CD4-positive, alpha-beta T cell treated with Interleukin-10 for 1 hour (primary cell): Measurements from ENCODE around the gene CFAP97D1.

Source experiments
- DNase-seq: peaks from one replicate; pipeline ENCODE4 v3.0.0-alpha.2; 2020

The CFAP97D1 gene

DNA sequence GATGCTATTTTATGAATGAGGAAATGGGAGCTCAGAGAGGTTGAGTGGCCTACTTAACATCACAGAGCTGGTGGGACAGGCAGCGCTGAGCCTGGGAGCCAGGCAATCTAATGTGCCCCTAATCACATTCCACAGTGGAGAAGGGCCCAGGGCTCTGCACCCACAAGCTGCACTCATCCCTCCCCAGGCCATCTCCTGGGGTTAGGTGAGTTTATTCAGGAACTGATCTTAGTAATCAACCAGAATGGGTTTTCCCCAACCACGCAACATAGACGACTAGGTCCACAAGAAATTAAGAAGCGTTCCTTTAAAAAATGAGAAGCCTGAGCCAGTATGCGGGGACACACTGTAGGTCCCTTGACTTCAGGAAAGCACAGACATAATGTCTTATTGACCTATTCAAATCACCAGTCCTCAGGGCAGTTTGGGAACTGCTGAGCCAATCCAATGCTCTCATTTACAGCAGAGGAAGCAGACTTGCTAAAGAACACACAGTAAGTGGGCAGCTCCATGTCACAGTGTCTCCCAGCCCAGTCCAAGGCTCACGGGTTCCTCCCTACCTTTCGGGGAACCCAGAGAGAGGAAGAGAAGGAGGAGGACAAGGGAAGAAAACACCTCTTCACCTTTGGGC is 50.4 kb downstream of the CFAP97D1 start:
- DNase-seq: no peak

DNA sequence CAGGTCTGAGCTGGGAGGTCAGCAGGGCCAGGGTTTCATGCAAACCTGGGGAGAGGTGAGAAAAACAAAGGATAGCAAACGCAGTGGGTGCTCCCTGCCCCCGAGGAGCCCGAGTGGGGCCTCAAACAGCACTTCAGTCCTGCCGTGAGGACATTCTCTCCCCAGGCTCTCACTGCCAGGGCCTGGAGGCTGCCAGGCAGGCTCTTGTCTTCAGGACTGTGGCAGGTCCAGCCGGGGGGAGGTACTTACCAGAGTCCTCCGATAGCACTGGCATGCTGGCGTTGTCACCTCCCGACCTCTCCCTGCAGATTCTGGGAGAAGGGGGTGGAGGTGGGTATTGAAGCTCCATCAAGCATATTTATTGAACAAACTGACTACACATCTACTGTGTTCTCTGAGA is 51.4 kb downstream of the CFAP97D1 start:
- DNase-seq: no peak

DNA sequence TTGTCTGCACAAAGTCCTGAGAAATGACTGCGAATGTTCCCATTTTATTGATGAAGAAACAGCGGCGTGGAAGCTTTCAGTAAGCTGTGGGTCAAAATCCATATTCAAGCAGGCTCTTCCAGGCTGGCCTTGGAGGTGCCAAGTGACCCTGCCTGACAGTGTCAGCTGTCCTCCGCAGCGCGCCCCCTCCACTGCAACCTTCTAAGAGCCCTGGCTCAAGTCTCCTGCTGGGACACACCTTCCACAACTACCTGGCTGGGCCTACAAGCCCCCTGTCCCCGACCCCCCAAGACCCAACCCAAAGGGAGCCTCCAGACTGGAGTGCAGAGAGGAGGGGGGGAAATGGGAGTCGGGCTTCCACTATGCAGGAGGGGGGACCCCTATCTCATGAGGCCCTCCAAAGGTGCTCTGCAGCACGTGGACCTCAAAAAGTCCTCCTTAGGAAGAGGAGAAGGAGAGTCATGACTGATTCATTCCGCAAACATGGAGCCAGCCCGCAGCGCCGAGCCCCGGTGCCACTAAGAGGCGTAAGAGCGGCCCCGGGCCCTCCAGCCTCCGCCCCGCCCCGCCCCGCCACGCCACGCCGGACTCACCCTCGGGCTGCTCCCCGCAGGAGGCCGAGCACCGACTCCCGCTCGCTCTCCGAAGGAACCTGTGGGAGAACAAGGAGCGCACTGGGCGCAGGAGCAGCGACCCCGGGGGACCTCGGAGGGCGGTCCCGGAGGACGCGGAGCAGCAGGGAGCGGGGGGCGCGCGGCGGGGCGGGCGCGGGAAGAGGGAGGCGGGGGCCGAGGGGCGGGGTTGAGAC is 52.1 kb downstream of the CFAP97D1 start:
- no peak for DNase-seq

DNA sequence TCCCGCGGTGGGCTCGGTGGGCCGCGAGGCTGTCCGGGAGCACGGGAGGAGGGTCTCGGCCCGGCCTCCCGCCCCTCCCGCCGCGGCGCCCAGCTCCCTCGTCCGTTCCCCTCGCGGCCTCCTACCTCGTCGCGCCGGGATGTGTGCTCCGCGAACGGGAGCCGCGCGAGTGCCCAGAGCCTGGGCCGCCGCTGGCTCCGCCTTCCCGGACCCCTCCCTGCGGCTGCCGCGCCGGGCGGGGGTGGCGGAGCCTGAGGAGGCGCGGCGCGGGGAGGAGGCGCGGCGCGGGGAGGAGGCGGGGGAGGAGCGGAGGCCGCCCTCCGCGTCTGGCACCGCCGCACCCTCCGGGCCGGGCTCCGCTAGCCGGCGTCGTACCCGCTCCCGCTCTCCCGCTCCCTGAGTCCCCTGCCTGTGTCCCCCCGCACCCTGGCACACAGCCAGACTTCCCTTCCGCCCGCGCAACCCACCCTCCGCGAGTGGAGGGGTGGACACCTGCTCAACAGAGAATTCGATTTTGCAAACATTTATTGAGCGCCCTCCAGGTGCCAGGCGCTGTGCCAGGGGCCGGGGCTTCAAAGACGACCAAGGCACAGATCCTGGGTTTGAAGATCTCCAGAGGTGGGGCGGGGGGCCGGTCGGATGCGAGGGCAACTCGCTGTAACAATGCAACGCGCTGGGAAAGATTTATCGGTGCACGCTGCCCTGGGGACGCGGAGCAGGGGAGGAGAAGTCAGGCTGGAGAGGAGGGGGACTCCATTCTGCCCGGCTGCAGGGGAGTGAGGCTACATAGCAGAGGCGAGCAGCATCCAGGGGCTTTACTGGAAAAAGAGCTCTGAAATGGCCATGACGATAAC is 53.0 kb downstream of the CFAP97D1 start, which contains the start of gene MPP3:
TSS of gene MPP3 (minus strand) at position 171 of the 854 bp plus-strand sequence. CDS start 1,240 bp downstream, outside the sequence.
- peak; percentile 56 for DNase-seq

DNA sequence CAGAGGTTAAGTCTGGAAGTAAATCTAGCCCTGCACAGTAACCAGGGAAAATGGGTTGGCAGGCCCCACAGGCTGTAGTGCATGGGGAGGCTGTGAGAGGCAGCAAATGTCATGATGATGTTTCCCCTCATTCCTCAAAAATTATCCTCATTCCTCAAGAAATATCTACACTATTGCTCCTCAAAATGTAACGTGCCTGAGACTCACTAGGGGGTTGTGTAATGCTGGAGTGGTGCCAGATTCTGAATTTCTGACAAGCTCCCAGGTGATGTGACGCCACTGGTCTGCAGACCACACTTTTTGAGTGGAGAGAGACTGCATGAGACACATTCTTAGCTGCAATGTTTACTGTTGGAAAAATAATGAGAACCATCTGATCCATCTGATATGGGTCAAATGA is 53.9 kb downstream of the CFAP97D1 start:
- no peak for DNase-seq
